Mesendoderm (in vitro differentiated cells): ENCODE data around the gene PDE11A.

Experiments
- DNase-seq: peaks from one replicate; pipeline ENCODE4 v3.0.0; 2013
- H2AK5ac ChIP-seq: 2 replicates; pipeline ENCODE4 v1.6.1; 2013; ENCODE audit warnings: low read length, inconsistent platforms
- H2BK120ac ChIP-seq: 2 replicates; pipeline ENCODE4 v1.6.1; 2013; ENCODE audit warnings: low read depth, mild to moderate bottlenecking, low read length, moderate library complexity, mixed read lengths
- H2BK15ac ChIP-seq: replicated peaks from 2 replicates; pipeline ENCODE4 v1.6.1; 2013; ENCODE audit warnings: low read depth, mild to moderate bottlenecking, moderate library complexity
- H2BK5ac ChIP-seq: 2 replicates; pipeline ENCODE4 v1.6.1; 2013; ENCODE audit warnings: low read length, inconsistent platforms
- H3K18ac ChIP-seq: 2 replicates; pipeline ENCODE4 v1.6.1; 2013; ENCODE audit warnings: mild to moderate bottlenecking, low read length, mixed read lengths
- H3K23ac ChIP-seq: one replicate; pipeline ENCODE4 v1.6.1; 2013; ENCODE audit warnings: low read length
- H3K27ac ChIP-seq: 2 replicates; pipeline ENCODE4 v1.5.1; 2013; ENCODE audit warnings: low read depth, mild to moderate bottlenecking, inconsistent platforms, low read length, moderate library complexity
- H3K27me3 ChIP-seq: 2 replicates; pipeline ENCODE4 v1.6.1; 2013; ENCODE audit warnings: low read length, control low read depth, mild to moderate bottlenecking, inconsistent platforms; ENCODE audit not compliant: insufficient read depth, poor library complexity
- H3K36me3 ChIP-seq: 2 replicates; pipeline ENCODE4 v1.6.1; 2013; ENCODE audit warnings: low read length, inconsistent platforms; ENCODE audit not compliant: control insufficient read depth, insufficient read depth
- H3K4ac ChIP-seq: one replicate; pipeline ENCODE4 v1.6.1; 2013; ENCODE audit warnings: low read depth, mild to moderate bottlenecking, low read length, moderate library complexity
- H3K4me1 ChIP-seq: 2 replicates; pipeline ENCODE4 v1.6.1; 2013; ENCODE audit warnings: low read depth, low read length, inconsistent platforms; ENCODE audit not compliant: control insufficient read depth
- H3K4me2 ChIP-seq: 2 replicates; pipeline ENCODE4 v1.6.1; 2013; ENCODE audit warnings: low read length
- H3K4me3 ChIP-seq: 2 replicates; pipeline ENCODE4 v1.5.1; 2013; ENCODE audit warnings: mild to moderate bottlenecking, low read length
- H3K56ac ChIP-seq: one replicate; pipeline ENCODE4 v1.6.1; 2013; ENCODE audit warnings: low read length
- H3K79me1 ChIP-seq: 2 replicates; pipeline ENCODE4 v1.6.1; 2013; ENCODE audit warnings: low read length, inconsistent platforms
- H3K79me2 ChIP-seq: 2 replicates; pipeline ENCODE4 v1.6.1; 2013; ENCODE audit warnings: mild to moderate bottlenecking, low read length; ENCODE audit not compliant: control insufficient read depth, insufficient read depth
- H3K9ac ChIP-seq: 2 replicates; pipeline ENCODE4 v1.6.1; 2013; ENCODE audit warnings: low read length, inconsistent platforms
- H4K5ac ChIP-seq: one replicate; pipeline ENCODE4 v1.6.1; 2013; ENCODE audit warnings: low read length
- H4K8ac ChIP-seq: one replicate; pipeline ENCODE4 v1.6.1; 2013; ENCODE audit warnings: low read depth, mild to moderate bottlenecking, control low read depth, low read length, moderate library complexity
- WGBS: extraction: QIAGEN DNeasy Blood & Tissue Kit; methylation state at CpG from one replicate; pipeline ENCODE4 v1.1.7; 2013; ENCODE audit warnings: low lambda C conversion rate, missing lambda C conversion rate; ENCODE audit not compliant: insufficient coverage; ENCODE audit errors: extremely low coverage; 5-methylcytosine and 5-hydroxymethylcytosine counted together

The PDE11A gene

GRCh38 chr2:177783835-177784744 is 288.5 kb downstream of the PDE11A start:
- Histone ChIP-seq H4K5ac (no peak overlapping the region), H2BK15ac (no peak overlapping the region), H3K56ac (no peak overlapping the region), H3K4me1 (no peaks in the 10 kb centered on the region), H2BK5ac (no peak overlapping the region), H3K18ac (no peak overlapping the region), H2BK120ac (no peak overlapping the region), H3K27me3 (no peaks in the 10 kb centered on the region), H3K23ac (no peak overlapping the region), H3K36me3 (no peaks in the 10 kb centered on the region), H3K4me2 (no peak overlapping the region), H3K4ac (no peak overlapping the region), H3K27ac (no peak overlapping the region), H3K79me2 (no peaks in the 10 kb centered on the region), H3K9ac (no peak overlapping the region), H3K79me1 (no peaks in the 10 kb centered on the region), H4K8ac (no peak overlapping the region), H2AK5ac (no peak overlapping the region), H3K4me3 (no peak overlapping the region)
- no peak for DNase-seq
- WGBS: no CpG with 5 or more reads among the region's 2 CpGs

GRCh38 chr2:177783091-177783490 is 289.5 kb downstream of the PDE11A start:
- H2AK5ac ChIP-seq: no peak overlapping the region
- no peak overlapping the region for H2BK15ac ChIP-seq
- no peaks in the 10 kb centered on the region for H3K4me1 ChIP-seq
- DNase-seq: no peak
- no peak overlapping the region for H4K8ac ChIP-seq
- H3K4ac ChIP-seq: no peak overlapping the region
- H3K27ac ChIP-seq: no peak overlapping the region
- H3K23ac ChIP-seq: no peak overlapping the region
- no peaks in the 10 kb centered on the region for H3K79me2 ChIP-seq
- H3K4me3 ChIP-seq: no peak overlapping the region
- no peak overlapping the region for H3K4me2 ChIP-seq
- H2BK5ac ChIP-seq: no peak overlapping the region
- no peak overlapping the region for H3K18ac ChIP-seq
- H3K9ac ChIP-seq: no peak overlapping the region
- H3K79me1 ChIP-seq: no peaks in the 10 kb centered on the region
- no peak overlapping the region for H4K5ac ChIP-seq
- no peak overlapping the region for H3K56ac ChIP-seq
- H3K36me3 ChIP-seq: no peaks in the 10 kb centered on the region
- H2BK120ac ChIP-seq: no peak overlapping the region
- no peaks in the 10 kb centered on the region for H3K27me3 ChIP-seq

- Histone ChIP-seq H3K4me1 (no peaks in the 10 kb centered on the region), H4K5ac (no peak overlapping the region), H3K23ac (no peak overlapping the region), H3K56ac (no peak overlapping the region), H3K79me1 (no peaks in the 10 kb centered on the region), H2BK15ac (no peak overlapping the region), H3K9ac (no peak overlapping the region), H2BK120ac (no peak overlapping the region), H2BK5ac (no peak overlapping the region), H3K36me3 (no peaks in the 10 kb centered on the region), H3K4me3 (no peak overlapping the region), H4K8ac (no peak overlapping the region), H3K4me2 (no peak overlapping the region), H3K18ac (no peak overlapping the region), H3K27ac (no peak overlapping the region), H3K4ac (no peak overlapping the region), H3K27me3 (no peaks in the 10 kb centered on the region), H3K79me2 (no peaks in the 10 kb centered on the region), H2AK5ac (no peak overlapping the region)
- no peak for DNase-seq
Measured at GRCh38 chr2:177782613-177783012, 290.0 kb downstream of the PDE11A start.

DNA sequence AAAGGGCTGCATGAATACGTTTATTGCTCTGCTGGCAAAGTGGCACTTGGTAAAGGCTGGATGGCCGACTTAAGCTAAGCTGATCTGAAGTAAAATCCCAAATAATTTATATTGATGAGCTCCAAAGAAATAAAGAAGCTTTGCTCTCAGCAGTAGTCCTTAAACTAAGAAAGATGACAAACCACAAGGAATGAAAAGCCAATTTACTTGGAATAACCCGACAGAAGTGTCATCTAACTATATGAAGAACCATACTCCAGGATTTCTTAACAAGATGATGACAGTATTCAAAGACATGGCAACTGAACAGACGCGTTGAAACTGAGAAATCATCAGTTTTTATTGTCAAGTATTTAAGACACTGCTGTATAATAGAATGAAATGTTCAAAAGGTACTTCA is 294.1 kb downstream of the PDE11A start:
- WGBS: no CpG with 5 or more reads among the region's 5 CpGs
- no peak for DNase-seq
- no peak overlapping the region for H3K18ac ChIP-seq
- H3K79me2 ChIP-seq: no peaks in the 10 kb centered on the region
- H3K27me3 ChIP-seq: no peaks in the 10 kb centered on the region
- H3K9ac ChIP-seq: no peak overlapping the region
- no peak overlapping the region for H3K23ac ChIP-seq
- H4K8ac ChIP-seq: no peak overlapping the region
- H2AK5ac ChIP-seq: no peak overlapping the region
- no peaks in the 10 kb centered on the region for H3K4me1 ChIP-seq
- no peaks in the 10 kb centered on the region for H3K36me3 ChIP-seq
- no peak overlapping the region for H4K5ac ChIP-seq
- no peak overlapping the region for H2BK5ac ChIP-seq
- H2BK15ac ChIP-seq: no peak overlapping the region
- no peaks in the 10 kb centered on the region for H3K79me1 ChIP-seq
- no peak overlapping the region for H2BK120ac ChIP-seq
- no peak overlapping the region for H3K56ac ChIP-seq
- H3K4me2 ChIP-seq: no peak overlapping the region
- H3K4ac ChIP-seq: no peak overlapping the region
- H3K27ac ChIP-seq: no peak overlapping the region
- H3K4me3 ChIP-seq: no peak overlapping the region

DNA sequence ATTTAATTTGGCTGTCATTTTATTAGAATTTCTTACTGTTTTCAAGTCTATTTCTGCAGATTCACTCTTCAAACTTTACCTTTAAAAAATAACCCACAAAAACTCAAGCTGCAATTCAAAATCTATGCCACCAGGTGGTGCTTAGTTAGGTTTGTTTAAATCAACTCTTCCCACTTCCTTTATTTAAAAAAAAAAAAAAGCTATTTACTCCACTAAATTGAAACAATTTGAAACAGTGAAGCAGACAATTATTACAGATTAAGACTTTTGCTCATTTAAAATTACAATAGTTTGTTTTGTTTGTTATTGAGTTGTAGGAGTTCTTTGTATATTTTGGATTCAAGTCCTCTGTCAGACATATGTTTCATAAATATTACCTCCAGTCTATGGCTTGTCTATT is 300.0 kb downstream of the PDE11A start:
- Histone ChIP-seq H4K5ac (no peak overlapping the region), H3K4me2 (no peak overlapping the region), H3K36me3 (no peaks in the 10 kb centered on the region), H3K18ac (no peak overlapping the region), H3K79me1 (no peaks in the 10 kb centered on the region), H4K8ac (no peak overlapping the region), H3K4ac (no peak overlapping the region), H3K9ac (no peak overlapping the region), H2BK120ac (no peak overlapping the region), H3K23ac (no peak overlapping the region), H2BK5ac (no peak overlapping the region), H3K4me1 (no peaks in the 10 kb centered on the region), H3K27me3 (no peaks in the 10 kb centered on the region), H3K4me3 (no peak overlapping the region), H3K27ac (no peak overlapping the region), H3K56ac (no peak overlapping the region), H3K79me2 (no peaks in the 10 kb centered on the region), H2BK15ac (no peak overlapping the region), H2AK5ac (no peak overlapping the region)
- DNase-seq: peak; percentile 55

- Histone ChIP-seq H2BK5ac (no peak overlapping the region), H3K4me2 (no peak overlapping the region), H3K36me3 (no peaks in the 10 kb centered on the region), H3K23ac (no peak overlapping the region), H2BK15ac (no peak overlapping the region), H3K27ac (no peak overlapping the region), H3K4me3 (no peak overlapping the region), H2AK5ac (no peak overlapping the region), H3K18ac (no peak overlapping the region), H4K5ac (no peak overlapping the region), H3K27me3 (no peaks in the 10 kb centered on the region), H3K56ac (no peak overlapping the region), H3K79me2 (no peaks in the 10 kb centered on the region), H4K8ac (no peak overlapping the region), H3K4ac (no peak overlapping the region), H3K9ac (no peak overlapping the region), H3K79me1 (no peaks in the 10 kb centered on the region), H2BK120ac (no peak overlapping the region), H3K4me1 (no peaks in the 10 kb centered on the region)
- DNase-seq: peak; percentile 37
- no CpG with 5 or more reads among the region's 3 CpGs for WGBS
Measured at GRCh38 chr2:177771191-177771590, 301.4 kb downstream of the PDE11A start.
